Stimulated activated CD4-positive, alpha-beta T cell treated with anti-CD3 and anti-CD28 coated beads, Interleukin-12 subunit alpha, Interleukin-12 subunit beta, amount 100 ng/mL, for 4 hours (primary cell): ENCODE results near the gene PI3.

Experiments
- DNase-seq: peaks from one replicate; pipeline ENCODE4 v3.0.0-alpha.2; 2020

PI3 gene

GRCh38 chr20:45189067-45189609 lies 14.4 kb downstream of the PI3 start:
- DNase-seq = no peak

- DNase-seq = no peak
Observed at GRCh38 chr20:45189861-45190260, 15.2 kb downstream of the PI3 start.

GRCh38 chr20:45191926-45192325 lies 17.2 kb downstream of the PI3 start:
- DNase-seq = no peak

GRCh38 chr20:45193331-45193730 lies 18.6 kb downstream of the PI3 start:
- no peak for DNase-seq

- DNase-seq = no peak
Observed at GRCh38 chr20:45206725-45207124, 32.0 kb downstream of the PI3 start, which contains the start of gene SEMG1. TSS of gene SEMG1 (plus strand) at chr20:45207033. CDS start at chr20:45207054, 21 bp downstream.

GRCh38 chr20:45209924-45210323 lies 35.2 kb downstream of the PI3 start:
- no peak for DNase-seq

- DNase-seq = no peak
Observed at GRCh38 chr20:45211569-45212474, 37.1 kb downstream of the PI3 start.

- no peak for DNase-seq
Observed at GRCh38 chr20:45212836-45213235, 38.1 kb downstream of the PI3 start.

- no peak for DNase-seq
Observed at GRCh38 chr20:45218124-45218523, 43.4 kb downstream of the PI3 start.

GRCh38 chr20:45218636-45219035 lies 43.9 kb downstream of the PI3 start:
- DNase-seq = no peak

GRCh38 chr20:45221076-45221475 lies 46.4 kb downstream of the PI3 start, which contains the start of gene SEMG2:
TSS of gene SEMG2 (plus strand) at chr20:45221373. CDS start at chr20:45221390, 17 bp downstream.
- no peak for DNase-seq

GRCh38 chr20:45223136-45223535 lies 48.4 kb downstream of the PI3 start:
- no peak for DNase-seq
